GOT3 (cell line): ENCODE data around the gene TAF10.

Experiments
- DNase-seq: peaks from one replicate; lab custom pipeline; 2025; ENCODE audit warnings: mixed read lengths; lab: John Stamatoyannopoulos, UW

The TAF10 gene

GRCh38 chr11:6640985-6641701, 29.1 kb upstream of the TAF10 start:
- DNase-seq: no peak

- no peak for DNase-seq
Measured at GRCh38 chr11:6640036-6640984, 28.3 kb upstream of the TAF10 start.

- no peak for DNase-seq
Measured at GRCh38 chr11:6638429-6638828, 26.4 kb upstream of the TAF10 start.

- DNase-seq: no peak
Measured at GRCh38 chr11:6637871-6638270, 25.9 kb upstream of the TAF10 start.

- no peak for DNase-seq
Measured at GRCh38 chr11:6636480-6636879, 24.5 kb upstream of the TAF10 start.

GRCh38 chr11:6635082-6635932, 23.3 kb upstream of the TAF10 start:
- DNase-seq: no peak

- DNase-seq: no peak
Measured at GRCh38 chr11:6634534-6634933, 22.5 kb upstream of the TAF10 start.

GRCh38 chr11:6633422-6634408, 21.7 kb upstream of the TAF10 start:
- no peak for DNase-seq

GRCh38 chr11:6632116-6633073, 20.4 kb upstream of the TAF10 start:
- no peak for DNase-seq

- DNase-seq: no peak
Measured at GRCh38 chr11:6631361-6631890, 19.4 kb upstream of the TAF10 start.

- no peak for DNase-seq
Measured at GRCh38 chr11:6630632-6631291, 18.7 kb upstream of the TAF10 start.

GRCh38 chr11:6629892-6630631, 18.0 kb upstream of the TAF10 start:
- no peak for DNase-seq

GRCh38 chr11:6629573-6629891, 17.5 kb upstream of the TAF10 start:
- DNase-seq: no peak

- DNase-seq: no peak
Measured at GRCh38 chr11:6628526-6628925, 16.5 kb upstream of the TAF10 start.

- DNase-seq: no peak
Measured at GRCh38 chr11:6627762-6628241, 15.8 kb upstream of the TAF10 start.

- DNase-seq: no peak
Measured at GRCh38 chr11:6626971-6627761, 15.2 kb upstream of the TAF10 start.

- no peak for DNase-seq
Measured at GRCh38 chr11:6625832-6626420, 13.9 kb upstream of the TAF10 start.
